ENCODE results near the gene ABCA5.
"Not testable (repeated sequence)": the region's sequence is repeated elsewhere in the genome, so short reads cannot be mapped to it uniquely, and the experiment has no call there.

ABCA5 gene

GRCh38 chr17:69220098-69220497 is 106.8 kb downstream of the ABCA5 start:
- Histone ChIP-seq H3K4me3 (ENCODE audit: low read length) (no peak overlapping the region), H3K36me3 (ENCODE audit: control insufficient read depth, insufficient read depth, low read length) (no peaks in the 10 kb centered on the region), H3K9ac (ENCODE audit: low read length) (no peak overlapping the region), H3K4me1 (ENCODE audit: control insufficient read depth, insufficient read depth, low read length) (no peaks in the 10 kb centered on the region), H3K27me3 (ENCODE audit: control insufficient read depth, insufficient read depth, low read length) (no peaks in the 10 kb centered on the region), H3K27ac (ENCODE audit: low read depth, low read length) (no peak overlapping the region)

DNA sequence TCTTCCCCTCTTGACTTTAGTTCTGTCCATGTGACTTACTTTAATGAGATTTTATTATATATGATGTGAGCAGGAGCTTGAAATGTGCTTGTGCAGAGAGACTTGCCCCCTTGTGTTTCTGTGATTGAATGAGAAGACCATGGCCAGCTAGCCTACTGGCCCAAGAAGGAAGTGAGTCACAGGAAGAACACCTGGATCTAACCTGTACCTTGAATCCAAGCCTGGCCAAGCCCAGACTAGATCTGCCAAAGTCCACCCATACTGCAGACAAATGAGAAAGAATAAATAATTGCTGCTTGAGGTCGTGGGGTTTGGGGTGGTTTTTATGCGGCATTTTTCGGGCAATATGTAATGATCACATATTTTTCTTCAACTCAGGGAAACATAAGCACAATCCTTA is 107.9 kb downstream of the ABCA5 start:
- Histone ChIP-seq H3K9ac (ENCODE audit: low read length) (no peak overlapping the region), H3K27ac (ENCODE audit: low read depth, low read length) (no peak overlapping the region), H3K4me3 (ENCODE audit: low read length) (no peak overlapping the region), H3K4me1 (ENCODE audit: control insufficient read depth, insufficient read depth, low read length) (no peaks in the 10 kb centered on the region), H3K27me3 (ENCODE audit: control insufficient read depth, insufficient read depth, low read length) (no peaks in the 10 kb centered on the region), H3K36me3 (ENCODE audit: control insufficient read depth, insufficient read depth, low read length) (no peaks in the 10 kb centered on the region)

DNA sequence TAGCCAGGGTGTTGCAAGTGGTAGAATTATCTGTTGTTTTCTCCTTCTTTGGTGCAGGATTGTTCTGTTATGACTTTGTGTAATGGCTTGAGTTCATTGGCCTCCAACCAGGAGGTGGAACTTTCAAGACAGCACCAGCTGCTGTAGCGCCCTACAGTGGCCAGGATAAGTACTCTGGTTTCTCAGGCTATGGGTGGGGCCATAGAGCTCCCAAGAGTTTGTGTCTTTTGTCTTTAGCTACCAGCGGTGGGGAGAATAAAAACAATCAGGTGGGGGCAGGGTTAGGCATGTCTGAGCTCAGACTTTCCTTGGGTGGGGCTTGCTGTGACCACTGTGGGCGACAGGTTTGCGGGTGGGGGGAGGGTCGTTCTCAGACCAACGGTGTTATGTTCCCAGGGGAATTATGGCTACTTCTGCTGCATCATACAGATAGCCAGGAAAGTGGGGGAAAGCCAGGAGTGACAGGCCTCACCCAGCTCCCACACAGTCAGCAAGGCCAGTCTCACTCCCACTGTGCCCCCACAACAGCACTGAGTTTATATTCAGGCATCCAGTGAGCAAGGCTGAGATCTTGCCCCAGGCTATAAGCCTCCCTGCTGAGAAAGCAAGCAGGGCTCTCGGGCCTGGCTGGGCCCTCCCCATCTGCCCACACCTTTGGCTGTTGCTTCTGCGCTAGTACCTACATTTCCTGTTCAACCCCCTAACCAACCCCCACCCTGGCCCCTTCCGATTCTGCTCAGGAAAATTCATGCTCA is 113.7 kb downstream of the ABCA5 start:
- no peaks in the 10 kb centered on the region for H3K27me3 ChIP-seq (ENCODE audit: control insufficient read depth, insufficient read depth, low read length)
- H3K36me3 ChIP-seq (ENCODE audit: control insufficient read depth, insufficient read depth, low read length): no peaks in the 10 kb centered on the region
- H3K9ac ChIP-seq (ENCODE audit: low read length): no peak overlapping the region
- no peaks in the 10 kb centered on the region for H3K4me1 ChIP-seq (ENCODE audit: control insufficient read depth, insufficient read depth, low read length)
- no peak overlapping the region for H3K27ac ChIP-seq (ENCODE audit: low read depth, low read length)
- H3K4me3 ChIP-seq (ENCODE audit: low read length): no peak overlapping the region

- no peak overlapping the region for H3K4me3 ChIP-seq (ENCODE audit: low read length)
- no peaks in the 10 kb centered on the region for H3K36me3 ChIP-seq (ENCODE audit: control insufficient read depth, insufficient read depth, low read length)
- no peaks in the 10 kb centered on the region for H3K4me1 ChIP-seq (ENCODE audit: control insufficient read depth, insufficient read depth, low read length)
- H3K27me3 ChIP-seq (ENCODE audit: control insufficient read depth, insufficient read depth, low read length): no peaks in the 10 kb centered on the region
- H3K27ac ChIP-seq (ENCODE audit: low read depth, low read length): no peak overlapping the region
- H3K9ac ChIP-seq (ENCODE audit: low read length): no peak overlapping the region
Observed at GRCh38 chr17:69208640-69209039, 118.3 kb downstream of the ABCA5 start.

DNA sequence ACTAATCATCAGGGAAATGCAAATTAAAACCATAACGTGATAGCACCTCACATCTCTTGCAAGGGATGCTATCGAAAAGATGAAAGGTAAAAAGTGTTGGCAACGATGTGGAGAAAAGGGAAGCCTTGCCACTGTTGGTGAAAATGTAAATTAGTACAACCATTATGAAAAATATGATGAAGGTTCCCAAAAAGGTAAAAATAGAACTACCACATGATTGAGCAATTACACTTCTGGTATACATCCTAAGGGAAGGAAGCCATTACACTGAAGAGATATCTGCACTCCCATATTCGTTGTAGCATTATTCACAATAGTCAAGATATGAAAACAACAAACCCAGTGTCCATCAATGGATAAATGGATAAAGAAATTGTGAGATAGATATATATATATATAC is 119.8 kb downstream of the ABCA5 start:
- no peak overlapping the region for H3K27ac ChIP-seq (ENCODE audit: low read depth, low read length)
- H3K36me3 ChIP-seq (ENCODE audit: control insufficient read depth, insufficient read depth, low read length): no peaks in the 10 kb centered on the region
- H3K4me1 ChIP-seq (ENCODE audit: control insufficient read depth, insufficient read depth, low read length): no peaks in the 10 kb centered on the region
- H3K9ac ChIP-seq (ENCODE audit: low read length): no peak overlapping the region
- H3K4me3 ChIP-seq (ENCODE audit: low read length): no peak overlapping the region
- no peaks in the 10 kb centered on the region for H3K27me3 ChIP-seq (ENCODE audit: control insufficient read depth, insufficient read depth, low read length)

DNA sequence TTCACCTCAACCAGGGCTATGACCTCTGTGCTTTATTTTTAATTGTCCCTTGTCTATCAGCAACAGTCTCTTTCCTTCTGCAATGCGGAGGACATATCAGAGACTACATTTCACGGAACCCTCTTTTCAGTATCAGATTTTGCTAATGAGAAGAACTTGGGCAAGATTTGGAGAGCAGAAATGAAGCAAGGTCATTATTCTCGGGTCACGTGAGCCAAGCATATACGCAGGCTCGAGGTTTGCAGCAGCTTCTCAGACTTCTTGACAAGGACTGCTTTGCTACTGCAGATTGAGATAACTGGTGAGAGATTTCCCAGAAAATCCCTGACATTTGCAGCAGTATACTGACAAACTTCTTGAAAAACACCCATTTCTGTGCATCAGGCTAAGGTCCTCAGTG is 128.7 kb downstream of the ABCA5 start:
- Histone ChIP-seq H3K4me3 (ENCODE audit: low read length) (no peak overlapping the region), H3K9ac (ENCODE audit: low read length) (no peak overlapping the region), H3K36me3 (ENCODE audit: control insufficient read depth, insufficient read depth, low read length) (no peaks in the 10 kb centered on the region), H3K4me1 (ENCODE audit: control insufficient read depth, insufficient read depth, low read length) (no peaks in the 10 kb centered on the region), H3K27ac (ENCODE audit: low read depth, low read length) (no peak overlapping the region), H3K27me3 (ENCODE audit: control insufficient read depth, insufficient read depth, low read length) (no peaks in the 10 kb centered on the region)

GRCh38 chr17:69196105-69196653 is 130.8 kb downstream of the ABCA5 start:
- not testable (repeated sequence) for H3K9ac ChIP-seq (ENCODE audit: low read length); H3K27ac ChIP-seq (ENCODE audit: low read depth, low read length); H3K4me3 ChIP-seq (ENCODE audit: low read length); H3K27me3 ChIP-seq (ENCODE audit: control insufficient read depth, insufficient read depth, low read length); H3K4me1 ChIP-seq (ENCODE audit: control insufficient read depth, insufficient read depth, low read length); H3K36me3 ChIP-seq (ENCODE audit: control insufficient read depth, insufficient read depth, low read length)

All from rectal smooth muscle tissue (tissue), 1 donor.